GM12878 (cell line): Measurements from ENCODE around the gene TSHZ2. TPM values are rescaled to one million over a fixed set of nuclear protein-coding genes. Genes with fewer than 3 reads are reported as not detected.

Experiments used
- ATAC-seq: fragments of 200-7000 bp; cut with Tn5 transposase; 3 replicates; pipeline ENCODE4 v1.9.1; 2020; ENCODE audit warnings: mild to moderate bottlenecking, moderate library complexity
- BruUV-seq: library from RNA; stranded (reverse); fragments of 400-500 nt; replicated peaks from 2 replicates; lab custom pipeline; 2021; lab: Mats Ljungman, UMichigan
- CTCF ChIA-PET: fragments of 300-600 bp; sonication (Branson Sonifier 250); formaldehyde crosslinking; extraction: SDS; loops from one replicate; lab custom pipeline; 2021; ENCODE audit warnings: inconsistent platforms; lab: Yijun Ruan, JAX
- POLR2A ChIA-PET: fragments of 350-600 bp; formaldehyde crosslinking; extraction: SDS; loops from one replicate; lab custom pipeline; 2021; ENCODE audit warnings: inconsistent platforms; lab: Charles Lee
- RAD21 ChIA-PET: fragments of 300-600 bp; sonication (Branson Sonifier 250); formaldehyde crosslinking; loops from one replicate; lab custom pipeline; 2023; ENCODE audit warnings: antibody characterized with exemption; ENCODE audit not compliant: unreplicated experiment; lab: Charles Lee
- SMC1A ChIA-PET: fragments of 300-600 bp; sonication (Branson Sonifier 250); formaldehyde crosslinking; loops from one replicate; lab custom pipeline; 2023; ENCODE audit not compliant: unreplicated experiment, uncharacterized antibody; lab: Charles Lee
- DNase-seq: peaks from one replicate; pipeline ENCODE4 v3.0.0-alpha.2; 2011; ENCODE audit warnings: low read depth, low spot score
- FAIRE-seq: peaks from 3 replicates; lab custom pipeline; 2011; peaks lifted over from hg19 to GRCh38; lab: Jason Lieb, UNC
- H2AFZ ChIP-seq: 2 replicates; pipeline ENCODE4 v1.6.0; 2011; ENCODE audit warnings: low read depth, low read length, control low read depth; ENCODE audit not compliant: control insufficient read depth
- H3K27ac ChIP-seq: 2 replicates; pipeline ENCODE4 v1.5.1; 2011; ENCODE audit warnings: control low read depth; ENCODE audit not compliant: control insufficient read depth, insufficient read depth
- H3K27me3 ChIP-seq, 2 experiments: replicated peaks in 1 of 2; 2 replicates each; pipeline versions ENCODE4 v1.6.0 to v1.6.1; 2011; ENCODE audit warnings: low read length in 1 of 2; ENCODE audit not compliant: control insufficient read depth in 2 of 2, insufficient read depth in 2 of 2
- H3K36me3 ChIP-seq, 2 experiments: 2 replicates each; pipeline ENCODE4 v1.5.1; 2011; ENCODE audit warnings: low read length in 1 of 2; ENCODE audit not compliant: control insufficient read depth in 2 of 2, insufficient read depth in 2 of 2
- H3K4me1 ChIP-seq: 2 replicates; pipeline ENCODE4 v1.6.1; 2011; ENCODE audit warnings: mild to moderate bottlenecking, low read length, moderate library complexity, mixed read lengths; ENCODE audit not compliant: control insufficient read depth, insufficient read depth
- H3K4me2 ChIP-seq: 2 replicates; pipeline ENCODE4 v1.6.0; 2011; ENCODE audit warnings: control low read depth; ENCODE audit not compliant: control insufficient read depth, insufficient read depth
- H3K4me3 ChIP-seq: fragments of 200-600 bp; sonication (generic); 2 replicates; pipeline ENCODE4 v1.5.1; 2016
- H3K79me2 ChIP-seq: 2 replicates; pipeline ENCODE4 v1.6.0; 2011; ENCODE audit warnings: low read length; ENCODE audit not compliant: control insufficient read depth, insufficient read depth
- H3K9ac ChIP-seq: 2 replicates; pipeline ENCODE4 v1.8.0; 2011; ENCODE audit warnings: low read length, control low read depth, mixed read lengths; ENCODE audit not compliant: control insufficient read depth, insufficient read depth
- H3K9me3 ChIP-seq: replicated peaks from 3 replicates; pipeline ENCODE4 v1.5.1; 2011; ENCODE audit warnings: mild to moderate bottlenecking, low read length; ENCODE audit not compliant: control insufficient read depth, insufficient read depth
- H4K20me1 ChIP-seq: 2 replicates; pipeline ENCODE4 v1.6.0; 2011; ENCODE audit not compliant: control insufficient read depth, insufficient read depth
- BHLHE40 ChIP-seq, 2 experiments: fragments of 450-650 bp in 1 of 2; IDR thresholded peaks; 2 replicates each; pipeline ENCODE4 v1.6.1; 2011 to 2017; ENCODE audit warnings: low read depth in 2 of 2, borderline replicate concordance in 1 of 2, improper control_type of control experiment in 1 of 2, low read length in 1 of 2, mild to moderate bottlenecking in 1 of 2
- CEBPZ ChIP-seq: fragments of 150-350 bp; IDR thresholded peaks from 2 replicates; pipeline ENCODE4 v1.6.1; 2016; ENCODE audit warnings: low read depth, low read length
- DPF2 ChIP-seq: fragments of 450-650 bp; IDR thresholded peaks from 2 replicates; pipeline ENCODE4 v1.6.1; 2017; ENCODE audit warnings: mild to moderate bottlenecking
- GATAD2B ChIP-seq: fragments of 450-650 bp; conservative IDR thresholded peaks from 2 replicates; pipeline ENCODE4 v1.6.1; 2017; ENCODE audit warnings: low read depth, mild to moderate bottlenecking, moderate library complexity
- MEF2B ChIP-seq: fragments of 450-650 bp; IDR thresholded peaks from 2 replicates; pipeline ENCODE4 v1.6.1; 2018; ENCODE audit warnings: mild to moderate bottlenecking, moderate library complexity; ENCODE audit not compliant: partially characterized antibody, poor library complexity, severe bottlenecking
- NR2C2 ChIP-seq: IDR thresholded peaks from 2 replicates; pipeline ENCODE4 v1.6.1; 2011; ENCODE audit warnings: borderline replicate concordance, low read depth; ENCODE audit not compliant: control insufficient read depth, insufficient read length
- PBX3 ChIP-seq: IDR thresholded peaks from 2 replicates; pipeline ENCODE4 v1.6.1; 2011; ENCODE audit warnings: mild to moderate bottlenecking, low read depth, low read length, moderate library complexity; ENCODE audit not compliant: insufficient replicate concordance
- SP1 ChIP-seq: IDR thresholded peaks from one replicate; pipeline ENCODE4 v1.6.1; 2011; ENCODE audit warnings: low read depth, low read length
- STAT1 ChIP-seq: fragments of 450-650 bp; conservative IDR thresholded peaks from 2 replicates; pipeline ENCODE4 v1.6.1; 2014; ENCODE audit warnings: antibody characterized with exemption, mild to moderate bottlenecking
- ZNF274 ChIP-seq: IDR thresholded peaks from one replicate; pipeline ENCODE4 v1.8.0; 2011; ENCODE audit not compliant: insufficient read length, insufficient read depth
- ZNF592 ChIP-seq: fragments of 450-650 bp; IDR thresholded peaks from 2 replicates; pipeline ENCODE4 v1.6.1; 2017; ENCODE audit warnings: mild to moderate bottlenecking, moderate library complexity
- ZNF622 ChIP-seq: fragments of 450-650 bp; IDR thresholded peaks from 2 replicates; pipeline ENCODE4 v1.6.1; 2017; ENCODE audit warnings: mild to moderate bottlenecking, inconsistent platforms
- ZZZ3 ChIP-seq: IDR thresholded peaks from 2 replicates; pipeline ENCODE4 v1.6.1; 2011; ENCODE audit warnings: low read depth; ENCODE audit not compliant: control insufficient read depth, insufficient read length
- in situ Hi-C: fragments of 300-500 bp; cut with MboI; formaldehyde crosslinking; loops from 9 replicates; pipeline ENCODE4 v1.14.3; 2018; ENCODE audit warnings: mixed read lengths
- intact Hi-C: fragments of 100-400 bp; cut with micrococcal nuclease; formaldehyde crosslinking; loops from one replicate; pipeline ENCODE4 v1.14.2; 2022; ENCODE audit not compliant: unreplicated experiment
- polyA plus RNA-seq, 11 experiments: library from polyadenylated mRNA; depleted of rRNA in 4 of 11; unstranded in 6 of 11; stranded (reverse) in 5 of 11; fragments of >200 nt; fragmentation: Nextera tagmentation in 4 of 11; fragmentation: Illumina TruSeq in 1 of 11; extraction: Ambion mirVana in 4 of 11; extraction: Trizol in 1 of 11; gene quantifications; 1 replicate in 1 of 11; 2 replicates in 10 of 11; pipeline versions ENCODE4 v1.2.1 to v1.2.3, GENCODE V29; 2011 to 2016; ENCODE audit warnings: inconsistent platforms in 2 of 11, missing spikeins in 2 of 11, low read depth in 1 of 11
- total RNA-seq, 4 experiments: library from RNA; depleted of rRNA in 3 of 4; stranded (reverse); fragments of >200 nt in 3 of 4; fragmentation: Illumina TruSeq in 1 of 4; extraction: Trizol in 1 of 4; gene quantifications; 2 replicates each; pipeline versions ENCODE4 v1.2.1 to v1.2.3, GENCODE V29; 2013 to 2021

TSHZ2 gene
- total and polyA plus RNA-seq, 10 of the 15 experiments (the other 5 are each of a cell fraction or from before 2014, with no cell fraction given) = 0.01 to 0.86 (median 0.13) TPM; not detected in 2

GRCh38 chr20:53500651-53501050 is 528.5 kb downstream of the TSHZ2 start:
- ATAC-seq (no peak), FAIRE-seq (no peak), DNase-seq (no peak)
- no TSS peak for BruUV-seq
- H3K4me2 ChIP-seq = no peak overlapping the region
- no peaks in the 10 kb centered on the region for H3K36me3 ChIP-seq
- no peaks in the 10 kb centered on the region for H3K79me2 ChIP-seq
- no peak overlapping the region for H3K4me3 ChIP-seq
- no peak overlapping the region for H3K27ac ChIP-seq
- SMC1A ChIA-PET = no interaction called here
- H4K20me1 ChIP-seq = no peaks in the 10 kb centered on the region
- RAD21 ChIA-PET = no interaction called here
- POLR2A ChIA-PET = no interaction called here
- H3K27me3 ChIP-seq = no peaks in the 10 kb centered on the region
- intact Hi-C loops (no loop called here), in situ Hi-C loops (no loop called here)
- H3K9me3 ChIP-seq = no peaks in the 10 kb centered on the region
- no peaks in the 10 kb centered on the region for H3K4me1 ChIP-seq
- no peak overlapping the region for H3K9ac ChIP-seq
- no peak overlapping the region for H2AFZ ChIP-seq
- CTCF ChIA-PET = no interaction called here
- TF ChIP-seq CEBPZ (no peak), ZNF622 (no peak), ZZZ3 (no peak), PBX3 (no peak), STAT1 (no peak), SP1 (no peak), MEF2B (no peak), DPF2 (no peak), GATAD2B (no peak), ZNF592 (no peak), NR2C2 (no peak), BHLHE40 (IDR thresholded peaks at IDR 0.05; ENCODE audit: borderline replicate concordance in 1 of 2, low read depth in 2 of 2, low read length in 1 of 2) (no peak), ZNF274 (no peak)
